Mammary epithelial cell (primary cell): ENCODE data around the gene PPP1R13L.

Experiments used
- EZH2 ChIP-seq: IDR thresholded peaks from 2 replicates; pipeline ENCODE4 v1.6.1; 2012; ENCODE audit warnings: low read length, inconsistent platforms, borderline replicate concordance
- TF ChIP-seq, protein P1 (sequence below), 2 donors: IDR thresholded peaks in 1 of 2; conservative IDR thresholded peaks in 1 of 2; 2 replicates each; pipeline ENCODE4 v1.5.1; 2011 to 2012; ENCODE audit warnings: inconsistent platforms in 2 of 2, low read length in 2 of 2, mild to moderate bottlenecking in 2 of 2, control low read depth in 1 of 2, low read depth in 1 of 2; ENCODE audit not compliant: insufficient read depth in 1 of 2; ENCODE audit errors: extremely low read depth in 1 of 2

DNA sequence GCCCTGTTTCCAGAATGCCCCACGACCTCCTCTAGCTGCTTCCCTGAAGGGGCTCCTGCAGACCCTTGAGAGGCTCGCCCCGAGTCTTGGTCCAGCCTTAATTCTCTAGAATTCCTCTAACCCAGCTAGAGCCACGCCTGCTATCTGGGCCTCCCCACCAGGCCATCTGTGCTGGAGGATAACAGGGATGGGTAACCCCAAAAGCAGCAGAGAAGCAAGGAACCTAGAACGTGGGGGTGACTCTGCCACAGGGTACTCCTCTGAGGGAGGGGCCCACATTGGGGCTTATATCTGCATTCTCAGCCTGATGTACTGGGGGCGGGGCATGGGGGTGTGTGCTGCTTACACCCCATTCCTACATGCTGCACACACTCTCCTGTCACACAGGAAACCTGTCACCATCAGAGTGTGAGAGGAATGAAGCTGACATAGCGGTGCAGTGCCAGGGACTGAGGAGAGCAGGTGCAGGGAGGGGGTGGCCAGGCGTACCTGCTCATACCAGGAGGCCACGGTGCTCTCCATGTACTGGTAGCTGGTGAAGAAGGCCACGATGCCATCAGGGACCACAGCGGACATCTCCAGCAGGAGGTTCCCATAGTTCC lies 50.5 kb downstream of the PPP1R13L start:
- TF ChIP-seq, protein P1, sequence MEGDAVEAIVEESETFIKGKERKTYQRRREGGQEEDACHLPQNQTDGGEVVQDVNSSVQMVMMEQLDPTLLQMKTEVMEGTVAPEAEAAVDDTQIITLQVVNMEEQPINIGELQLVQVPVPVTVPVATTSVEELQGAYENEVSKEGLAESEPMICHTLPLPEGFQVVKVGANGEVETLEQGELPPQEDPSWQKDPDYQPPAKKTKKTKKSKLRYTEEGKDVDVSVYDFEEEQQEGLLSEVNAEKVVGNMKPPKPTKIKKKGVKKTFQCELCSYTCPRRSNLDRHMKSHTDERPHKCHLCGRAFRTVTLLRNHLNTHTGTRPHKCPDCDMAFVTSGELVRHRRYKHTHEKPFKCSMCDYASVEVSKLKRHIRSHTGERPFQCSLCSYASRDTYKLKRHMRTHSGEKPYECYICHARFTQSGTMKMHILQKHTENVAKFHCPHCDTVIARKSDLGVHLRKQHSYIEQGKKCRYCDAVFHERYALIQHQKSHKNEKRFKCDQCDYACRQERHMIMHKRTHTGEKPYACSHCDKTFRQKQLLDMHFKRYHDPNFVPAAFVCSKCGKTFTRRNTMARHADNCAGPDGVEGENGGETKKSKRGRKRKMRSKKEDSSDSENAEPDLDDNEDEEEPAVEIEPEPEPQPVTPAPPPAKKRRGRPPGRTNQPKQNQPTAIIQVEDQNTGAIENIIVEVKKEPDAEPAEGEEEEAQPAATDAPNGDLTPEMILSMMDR (conservative IDR thresholded peaks at IDR 0.05 in 1 of 2, IDR thresholded peaks at IDR 0.05 in 1 of 2; ENCODE audit: extremely low read depth in 1 of 2, insufficient read depth in 1 of 2, low read depth in 1 of 2, low read length in 2 of 2) = no peak
- TF ChIP-seq EZH2 = no peak
